B cell (primary cell): ENCODE measurements around the gene KCNJ16.

Experiments
- CTCF ChIP-seq: fragments of 200-600 bp; IDR thresholded peaks from one replicate; pipeline ENCODE4 v1.8.0; 2022; ENCODE audit warnings: antibody characterized with exemption, mild to moderate bottlenecking
- EZH2 ChIP-seq: IDR thresholded peaks from 2 replicates; pipeline ENCODE4 v1.6.1; 2012; ENCODE audit warnings: borderline replicate concordance, low read depth, mild to moderate bottlenecking, moderate library complexity, low read length; ENCODE audit not compliant: insufficient read depth, poor library complexity, severe bottlenecking

DNA sequence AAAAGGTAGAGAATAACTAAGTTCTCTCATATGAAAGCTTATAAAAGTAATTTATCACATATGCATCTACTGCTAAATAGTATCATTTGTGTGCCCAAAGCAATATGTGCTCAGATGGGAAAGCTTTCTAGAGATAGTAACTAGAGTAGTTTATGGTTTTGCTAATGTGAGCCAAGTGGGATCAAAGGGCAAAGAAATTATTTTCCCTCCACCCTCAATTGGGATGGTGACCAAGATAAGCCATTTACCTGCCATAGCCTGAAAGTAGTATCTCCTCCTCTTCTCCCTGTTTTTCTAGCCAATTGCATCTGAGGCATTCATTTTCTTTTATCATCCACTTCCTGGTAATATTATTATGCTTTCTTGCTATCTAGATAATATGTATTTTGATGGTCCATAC, 41.9 kb upstream of the KCNJ16 start:
- TF ChIP-seq CTCF (no peak), EZH2 (no peak)
